Type B pancreatic cell (in vitro differentiated cells): ENCODE results near the gene NUTF2. TPM values are rescaled to one million over a fixed set of nuclear protein-coding genes. Genes with fewer than 3 reads are reported as not detected.

Source experiments
- DNase-seq: peaks from one replicate; pipeline ENCODE4 v3.0.0; 2021; ENCODE audit warnings: mixed read lengths; ENCODE audit not compliant: unreplicated experiment; ENCODE audit errors: extremely low spot score
- H3K27ac Mint-ChIP-seq: 2 replicates; pipeline ENCODE4 v1.8.0; 2021; ENCODE audit warnings: mild to moderate bottlenecking, mixed read lengths
- H3K27me3 Mint-ChIP-seq: 2 replicates; pipeline ENCODE4 v1.8.0; 2021; ENCODE audit warnings: mixed read lengths
- H3K36me3 Mint-ChIP-seq: 2 replicates; pipeline ENCODE4 v1.8.0; 2021; ENCODE audit warnings: mixed read lengths
- H3K4me1 Mint-ChIP-seq: one replicate; pipeline ENCODE4 v1.8.0; 2021; ENCODE audit warnings: mixed read lengths; ENCODE audit not compliant: unreplicated experiment
- H3K4me3 Mint-ChIP-seq: 2 replicates; pipeline ENCODE4 v1.8.0; 2021; ENCODE audit warnings: mild to moderate bottlenecking, mixed read lengths
- H3K9me3 Mint-ChIP-seq: 2 replicates; pipeline ENCODE4 v1.8.0; 2021; ENCODE audit warnings: mixed read lengths
- total RNA-seq: library from RNA; stranded (reverse); gene quantifications from 2 replicates; pipeline ENCODE4 v1.2.1, GENCODE V29; 2021; ENCODE audit warnings: low replicate concordance
- TF ChIP-seq, protein P1 (sequence below): fragments of 200-600 bp; sonication (generic); conservative IDR thresholded peaks from 2 replicates; pipeline ENCODE4 v1.5.0; 2021; ENCODE audit warnings: antibody characterized with exemption, mild to moderate bottlenecking

NUTF2 gene
- total RNA-seq, 1 donor from 2014 or later: 144 TPM

GRCh38 chr16:67814567-67814966 lies 32.2 kb upstream of the NUTF2 start:
- no peak for DNase-seq
- no peaks in the 10 kb centered on the region for H3K36me3 Mint-ChIP-seq
- H3K27me3 Mint-ChIP-seq: no peaks in the 10 kb centered on the region

GRCh38 chr16:67820608-67821259 lies 26.0 kb upstream of the NUTF2 start:
- Mint-ChIP-seq H3K36me3 (no peaks in the 10 kb centered on the region), H3K27ac (no peak overlapping the region), H3K27me3 (no peaks in the 10 kb centered on the region), H3K9me3 (no peaks in the 10 kb centered on the region), H3K4me3 (no peak overlapping the region), H3K4me1 (peaks cover 3% of the 10 kb centered on the region)
- DNase-seq: no peak
- TF ChIP-seq, protein P1, sequence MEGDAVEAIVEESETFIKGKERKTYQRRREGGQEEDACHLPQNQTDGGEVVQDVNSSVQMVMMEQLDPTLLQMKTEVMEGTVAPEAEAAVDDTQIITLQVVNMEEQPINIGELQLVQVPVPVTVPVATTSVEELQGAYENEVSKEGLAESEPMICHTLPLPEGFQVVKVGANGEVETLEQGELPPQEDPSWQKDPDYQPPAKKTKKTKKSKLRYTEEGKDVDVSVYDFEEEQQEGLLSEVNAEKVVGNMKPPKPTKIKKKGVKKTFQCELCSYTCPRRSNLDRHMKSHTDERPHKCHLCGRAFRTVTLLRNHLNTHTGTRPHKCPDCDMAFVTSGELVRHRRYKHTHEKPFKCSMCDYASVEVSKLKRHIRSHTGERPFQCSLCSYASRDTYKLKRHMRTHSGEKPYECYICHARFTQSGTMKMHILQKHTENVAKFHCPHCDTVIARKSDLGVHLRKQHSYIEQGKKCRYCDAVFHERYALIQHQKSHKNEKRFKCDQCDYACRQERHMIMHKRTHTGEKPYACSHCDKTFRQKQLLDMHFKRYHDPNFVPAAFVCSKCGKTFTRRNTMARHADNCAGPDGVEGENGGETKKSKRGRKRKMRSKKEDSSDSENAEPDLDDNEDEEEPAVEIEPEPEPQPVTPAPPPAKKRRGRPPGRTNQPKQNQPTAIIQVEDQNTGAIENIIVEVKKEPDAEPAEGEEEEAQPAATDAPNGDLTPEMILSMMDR: no peak

More at GRCh38 chr16:67814567-67814966, 32.2 kb upstream of the NUTF2 start:
- H3K27ac Mint-ChIP-seq: no peak overlapping the region
- no peaks in the 10 kb centered on the region for H3K9me3 Mint-ChIP-seq
- H3K4me1 Mint-ChIP-seq: peaks cover 3% of the 10 kb centered on the region
- TF ChIP-seq, protein P1: no peak
- H3K4me3 Mint-ChIP-seq: no peak overlapping the region

- TF ChIP-seq, protein P1: no peak
- Mint-ChIP-seq H3K27me3 (no peaks in the 10 kb centered on the region), H3K36me3 (peaks cover 4% of the 10 kb centered on the region), H3K27ac (no peak overlapping the region), H3K4me1 (no peaks in the 10 kb centered on the region), H3K4me3 (no peak overlapping the region), H3K9me3 (no peaks in the 10 kb centered on the region)
- DNase-seq: no peak
These were observed 24.2 kb upstream of the NUTF2 start for GRCh38 chr16:67822511-67822910.

- no peak for DNase-seq
- Mint-ChIP-seq H3K27me3 (no peaks in the 10 kb centered on the region), H3K9me3 (no peaks in the 10 kb centered on the region), H3K4me3 (no peak overlapping the region), H3K27ac (no peak overlapping the region), H3K36me3 (peaks cover 4% of the 10 kb centered on the region), H3K4me1 (no peaks in the 10 kb centered on the region)
- TF ChIP-seq, protein P1: no peak
These were observed 21.6 kb upstream of the NUTF2 start for GRCh38 chr16:67825119-67825518.

DNA sequence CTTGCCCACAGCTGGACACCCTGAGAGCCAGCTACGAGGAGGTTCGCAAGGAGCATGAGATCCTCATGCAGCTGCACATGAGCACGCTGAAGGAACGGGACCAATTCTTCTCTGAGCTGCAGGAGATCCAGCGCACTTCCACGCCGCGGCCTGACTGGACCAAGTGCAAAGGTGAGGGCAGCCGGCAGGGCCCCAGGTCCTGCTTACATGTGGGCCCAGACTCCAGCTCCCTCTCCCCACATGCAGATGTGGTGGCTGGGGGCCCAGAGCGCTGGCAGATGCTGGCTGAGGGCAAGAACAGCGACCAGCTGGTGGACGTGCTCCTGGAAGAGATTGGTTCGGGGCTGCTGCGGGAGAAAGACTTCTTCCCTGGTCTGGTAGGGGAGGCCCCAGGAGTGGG lies 20.8 kb upstream of the NUTF2 start:
- Mint-ChIP-seq H3K4me3 (no peak overlapping the region), H3K27me3 (no peaks in the 10 kb centered on the region), H3K36me3 (peaks cover 4% of the 10 kb centered on the region), H3K4me1 (no peaks in the 10 kb centered on the region), H3K27ac (no peak overlapping the region), H3K9me3 (no peaks in the 10 kb centered on the region)
- no peak for DNase-seq
- TF ChIP-seq, protein P1: no peak

- Mint-ChIP-seq H3K36me3 (peaks cover 4% of the 10 kb centered on the region), H3K27me3 (no peaks in the 10 kb centered on the region), H3K4me1 (peaks cover 9% of the 10 kb centered on the region), H3K27ac (no peak overlapping the region), H3K4me3 (no peak overlapping the region), H3K9me3 (no peaks in the 10 kb centered on the region)
- TF ChIP-seq, protein P1: no peak
- DNase-seq: no peak
These were observed 18.1 kb upstream of the NUTF2 start for GRCh38 chr16:67828651-67829050.
